ENCODE results near the gene ASAH2. TPM values are rescaled to one million over a fixed set of nuclear protein-coding genes. Genes with fewer than 3 reads are reported as not detected.
A peak's percentile ranks its signal among the peaks of the same experiment; 100 is the strongest.

The ASAH2 gene
- polyA plus RNA-seq, 1 experiment, result 1.6 TPM

GRCh38 chr10:50291261-50291850 lies 40.0 kb upstream of the ASAH2 start:
- CTCF ChIA-PET, result interaction anchor here (0.8 to 1.2 kb wide), 2 partner anchors 262 to 362 kb away, joined by 3 read pairs; no protein-coding TSS in a partner anchor
- POLR2A ChIA-PET, result no interaction called here
- no peak for DNase-seq (ENCODE audit: low read depth, low spot score)
- Histone ChIP-seq H3K27me3 (ENCODE audit: control insufficient read depth, insufficient read depth, low read length) (peaks cover 2% of the 10 kb centered on the region), H3K9me3 (ENCODE audit: control insufficient read depth, insufficient read depth, low read length) (no peaks in the 10 kb centered on the region), H3K4me3 (ENCODE audit: low read depth, low read length) (no peak overlapping the region), H3K27ac (ENCODE audit: low read depth, low read length) (no peak overlapping the region)
- TF ChIP-seq CTCF (IDR thresholded peaks at IDR 0.05; ENCODE audit: low read depth, low read length), result peak; percentile 59

DNA sequence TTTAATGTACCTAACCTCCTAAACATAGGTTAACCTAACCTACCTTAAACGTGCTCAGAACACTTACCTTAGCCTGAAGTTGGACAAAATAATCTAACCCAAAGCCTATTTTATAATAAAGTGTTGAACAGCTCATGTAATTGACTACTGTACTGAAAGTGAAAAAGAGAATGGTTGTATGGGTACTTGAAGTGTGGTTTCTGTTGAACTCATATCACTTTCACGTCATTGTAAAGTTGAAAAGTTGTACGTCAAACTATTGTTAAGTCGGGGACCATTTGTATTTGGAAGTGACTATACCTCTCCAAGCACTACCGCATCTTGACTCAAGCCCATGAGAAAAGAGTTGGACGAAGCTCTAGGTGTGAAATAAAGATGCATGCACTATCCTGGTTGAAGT lies 37.9 kb upstream of the ASAH2 start:
- POLR2A ChIA-PET, result no interaction called here
- DNase-seq (ENCODE audit: low read depth, low spot score), result no peak
- CTCF ChIA-PET, result no interaction called here
- no peak overlapping the region for H3K27ac ChIP-seq (ENCODE audit: low read depth, low read length)
- no peak for TF ChIP-seq CTCF (IDR thresholded peaks at IDR 0.05; ENCODE audit: low read depth, low read length)
- no peak overlapping the region for H3K4me3 ChIP-seq (ENCODE audit: low read depth, low read length)
- H3K27me3 ChIP-seq (ENCODE audit: control insufficient read depth, insufficient read depth, low read length), result peaks cover 2% of the 10 kb centered on the region
- H3K9me3 ChIP-seq (ENCODE audit: control insufficient read depth, insufficient read depth, low read length), result no peaks in the 10 kb centered on the region

DNA sequence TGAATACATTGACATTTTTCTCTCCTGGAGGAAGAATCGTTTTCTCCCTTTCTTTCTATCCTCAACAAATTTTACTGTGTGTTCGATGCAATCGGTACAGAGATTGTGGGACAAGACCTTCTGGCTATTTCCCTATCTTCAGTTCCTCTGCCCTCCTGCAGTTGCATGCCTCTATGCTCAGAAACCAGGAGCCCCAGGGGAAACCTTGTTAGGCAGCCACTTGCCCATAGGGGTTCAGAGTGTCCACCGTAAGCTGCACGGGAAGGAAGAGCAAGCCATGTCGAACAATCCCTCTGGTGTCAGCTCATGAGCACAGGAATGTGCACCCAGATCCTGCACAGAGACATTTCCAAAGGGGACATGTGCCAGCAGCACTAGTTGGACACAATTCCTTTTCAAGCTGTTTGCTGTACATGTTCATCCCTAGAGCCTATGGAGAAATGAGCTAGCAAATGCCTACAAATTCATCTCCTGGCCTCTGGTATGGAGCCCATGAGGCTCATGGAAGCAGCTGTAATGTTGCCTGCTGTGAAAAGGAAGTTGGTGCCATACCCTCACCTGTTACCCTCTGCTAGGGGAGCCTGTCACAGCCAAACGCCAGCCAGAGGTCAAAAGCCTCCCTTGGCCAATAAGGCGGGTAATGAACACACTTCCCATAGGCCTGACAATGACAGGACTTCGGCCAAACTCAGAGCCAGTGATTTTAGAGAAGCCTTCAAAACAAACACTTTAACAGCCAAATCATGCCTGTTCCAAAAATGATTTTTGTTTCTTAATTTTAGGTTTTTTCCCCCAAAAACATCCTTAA lies 35.9 kb upstream of the ASAH2 start:
- H3K9me3 ChIP-seq (ENCODE audit: control insufficient read depth, insufficient read depth, low read length), result no peaks in the 10 kb centered on the region
- no peak for DNase-seq (ENCODE audit: low read depth, low spot score)
- no peak overlapping the region for H3K4me3 ChIP-seq (ENCODE audit: low read depth, low read length)
- H3K27ac ChIP-seq (ENCODE audit: low read depth, low read length), result no peak overlapping the region
- ChIA-PET CTCF (no interaction called here), POLR2A (no interaction called here)
- no peak for TF ChIP-seq CTCF (IDR thresholded peaks at IDR 0.05; ENCODE audit: low read depth, low read length)
- peaks cover 6% of the 10 kb centered on the region for H3K27me3 ChIP-seq (ENCODE audit: control insufficient read depth, insufficient read depth, low read length)

- ChIA-PET POLR2A (no interaction called here), CTCF (no interaction called here)
- H3K27ac ChIP-seq (ENCODE audit: low read depth, low read length), result no peak overlapping the region
- no peak overlapping the region for H3K4me3 ChIP-seq (ENCODE audit: low read depth, low read length)
- DNase-seq (ENCODE audit: low read depth, low spot score), result no peak
- peaks cover 6% of the 10 kb centered on the region for H3K27me3 ChIP-seq (ENCODE audit: control insufficient read depth, insufficient read depth, low read length)
- H3K9me3 ChIP-seq (ENCODE audit: control insufficient read depth, insufficient read depth, low read length), result no peaks in the 10 kb centered on the region
- no peak for TF ChIP-seq CTCF (IDR thresholded peaks at IDR 0.05; ENCODE audit: low read depth, low read length)
Observed at GRCh38 chr10:50286517-50286916, 35.2 kb upstream of the ASAH2 start.

DNA sequence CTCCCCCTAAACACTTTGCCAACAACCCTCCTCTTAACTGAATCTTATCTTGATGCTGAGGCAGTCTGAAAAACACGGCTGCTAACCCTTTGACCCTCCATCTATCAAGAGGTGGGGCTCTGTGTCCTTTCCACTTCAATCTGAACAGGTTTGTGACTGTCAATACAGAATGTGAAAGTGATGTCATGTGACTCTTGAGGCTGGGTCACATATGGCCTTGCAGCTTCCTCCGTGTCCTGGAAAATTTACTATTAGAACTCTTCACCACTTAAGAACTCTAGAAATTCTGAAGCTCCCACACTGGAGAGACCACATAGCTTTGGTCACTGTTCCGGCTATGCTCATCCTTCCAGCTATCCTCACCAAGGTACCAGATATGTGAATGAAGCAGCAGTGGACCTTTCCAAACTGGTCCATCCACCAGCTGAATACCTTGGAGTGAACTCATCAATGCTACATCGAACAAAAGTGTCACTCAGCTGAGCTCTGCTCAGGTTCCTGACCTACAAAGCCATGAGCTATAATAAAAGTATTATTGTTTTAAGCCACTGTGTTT lies 30.7 kb upstream of the ASAH2 start:
- TF ChIP-seq CTCF (IDR thresholded peaks at IDR 0.05; ENCODE audit: low read depth, low read length), result no peak
- ChIA-PET CTCF (no interaction called here), POLR2A (no interaction called here)
- Histone ChIP-seq H3K4me3 (ENCODE audit: low read depth, low read length) (no peak overlapping the region), H3K9me3 (ENCODE audit: control insufficient read depth, insufficient read depth, low read length) (no peaks in the 10 kb centered on the region), H3K27me3 (ENCODE audit: control insufficient read depth, insufficient read depth, low read length) (peaks cover 8% of the 10 kb centered on the region), H3K27ac (ENCODE audit: low read depth, low read length) (no peak overlapping the region)
- DNase-seq (ENCODE audit: low read depth, low spot score), result no peak

Measured in AG04450 (cell line).